HG02938 (cell line): Measurements from ENCODE around the gene RHOBTB1.

ENCODE experiments used
- ATAC-seq: cut with Tn5 transposase; IDR thresholded peaks from one replicate; pipeline ENCODE4 v1.9.1; 2021; ENCODE audit warnings: mild to moderate bottlenecking, moderate library complexity; ENCODE audit not compliant: unreplicated experiment

Gene RHOBTB1

DNA sequence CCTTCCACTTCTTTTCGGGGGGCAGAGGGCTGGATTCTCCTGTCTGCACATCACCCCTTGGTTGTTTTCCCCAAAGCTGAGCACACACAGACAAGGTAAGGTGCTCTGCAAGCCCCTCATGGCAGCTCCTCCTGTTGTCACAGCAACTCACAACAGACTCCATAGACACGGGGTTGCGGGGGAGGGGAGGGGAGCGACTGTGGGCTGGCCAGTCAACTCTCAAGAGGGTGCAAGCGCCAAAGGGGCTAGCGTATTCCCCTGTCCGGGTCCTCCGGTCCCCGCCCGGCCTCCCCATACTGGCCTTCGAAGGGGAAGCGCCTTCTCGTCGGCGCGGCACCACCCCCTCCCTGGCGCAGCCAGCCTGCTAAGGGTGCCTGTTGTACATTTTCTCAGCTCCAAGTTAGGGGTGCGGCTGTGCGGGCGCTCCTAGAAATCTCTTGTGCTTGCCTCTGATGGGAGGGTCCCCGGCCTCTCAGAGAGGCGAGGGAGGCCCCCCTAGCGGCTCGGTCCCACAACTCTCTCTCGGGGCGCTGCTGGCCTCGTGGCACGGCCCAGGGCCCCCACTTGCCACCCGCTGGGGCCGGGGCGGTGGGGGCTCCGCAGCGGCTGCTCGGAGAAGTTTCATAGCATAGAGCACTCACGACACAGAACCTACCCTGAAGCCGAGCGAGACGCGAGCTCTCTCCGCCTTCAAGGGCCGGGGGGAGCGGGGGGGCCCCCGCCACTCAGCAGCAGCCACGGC lies 498 bp downstream of the RHOBTB1 start:
- ATAC-seq: peak; percentile 27

GRCh38 chr10:60942788-60943315 lies 1.1 kb downstream of the RHOBTB1 start:
- peak; percentile 55 for ATAC-seq

- no peak for ATAC-seq
These were observed 1.7 kb downstream of the RHOBTB1 start for GRCh38 chr10:60942134-60942787.

GRCh38 chr10:60940446-60940845 lies 3.5 kb downstream of the RHOBTB1 start:
- no peak for ATAC-seq

DNA sequence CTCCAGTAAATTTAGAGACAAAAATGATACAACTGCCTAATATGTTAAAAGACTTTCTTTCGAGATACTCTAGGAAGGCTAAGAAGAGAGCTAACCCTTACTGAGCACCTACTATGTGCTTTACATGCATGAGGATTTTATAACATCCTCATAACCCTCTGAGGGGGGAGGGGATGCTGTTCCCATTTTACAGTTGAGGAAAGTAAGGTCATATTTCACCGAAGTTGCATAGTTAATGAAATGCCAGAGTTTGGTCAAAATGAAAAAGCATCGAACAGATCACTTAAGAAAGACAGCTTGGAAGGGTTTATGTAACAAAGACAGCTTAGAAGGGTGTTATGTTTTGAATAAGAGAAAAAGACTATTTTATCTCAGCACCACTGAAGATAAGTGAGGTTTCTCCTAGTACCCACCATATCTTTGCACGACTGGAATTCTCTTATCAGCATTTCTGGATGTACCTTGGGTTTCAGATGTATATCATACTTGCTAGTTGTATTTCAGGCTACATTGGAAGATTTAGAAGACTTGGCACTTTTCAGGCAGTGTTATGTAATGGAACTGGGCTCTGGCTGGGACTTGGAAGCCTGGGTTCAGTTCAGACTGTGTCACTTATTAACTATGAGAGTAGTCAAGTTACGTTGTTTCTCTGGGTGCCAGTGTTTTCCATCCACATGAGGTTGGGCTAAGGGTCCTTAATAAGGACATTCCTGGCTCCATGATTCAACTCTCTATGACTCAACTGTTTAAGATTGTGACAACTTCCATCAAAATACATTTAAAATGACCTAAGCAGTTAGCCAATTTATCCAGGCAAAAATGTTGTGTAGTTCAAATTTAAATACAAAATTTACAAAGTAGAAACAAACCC lies 6.0 kb downstream of the RHOBTB1 start:
- no peak for ATAC-seq

GRCh38 chr10:60937022-60937421 lies 7.0 kb downstream of the RHOBTB1 start:
- ATAC-seq: no peak

DNA sequence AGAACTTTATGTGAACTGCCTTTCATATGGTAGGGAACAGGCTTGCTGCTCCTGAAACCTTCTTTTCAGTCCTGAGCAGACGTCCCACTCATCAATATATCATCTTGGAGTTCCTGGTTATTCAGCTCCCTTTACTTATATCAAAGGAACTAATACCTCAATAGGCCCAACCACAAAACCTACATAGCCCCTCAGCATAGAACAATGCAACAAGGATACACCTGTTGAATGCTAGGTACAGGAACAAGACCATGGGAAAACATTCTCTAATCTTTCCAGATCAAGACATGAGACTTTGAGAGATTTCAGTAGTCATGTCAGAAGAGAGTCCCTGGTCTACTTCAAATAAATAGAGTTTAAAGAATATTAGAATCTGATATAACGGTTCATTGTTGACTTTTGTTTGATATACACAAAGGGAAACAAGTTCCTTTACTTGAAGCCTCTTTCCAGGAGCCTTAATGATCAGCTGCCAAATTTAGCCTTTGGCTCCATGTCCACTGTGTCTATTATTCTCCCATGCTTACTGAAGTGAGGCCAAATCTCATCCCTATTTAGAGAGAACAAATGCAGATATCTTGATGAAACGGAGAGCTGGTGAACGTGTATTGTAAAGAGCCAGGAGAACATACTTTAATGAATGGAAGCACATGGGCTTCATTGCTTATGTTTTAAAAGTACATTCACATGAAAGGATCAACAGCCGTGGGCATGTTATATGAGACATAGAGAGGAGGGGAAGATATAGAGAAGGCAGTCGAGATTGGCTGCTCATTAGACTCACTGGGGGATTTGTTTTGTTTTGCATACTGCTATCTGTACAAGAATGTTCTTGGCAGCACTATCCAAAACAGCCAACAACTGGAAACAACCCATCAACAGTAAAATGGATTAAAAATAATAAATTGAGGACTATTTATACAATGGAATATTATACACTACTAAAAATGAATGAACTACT lies 9.5 kb downstream of the RHOBTB1 start:
- no peak for ATAC-seq

- no peak for ATAC-seq
These were observed 11.2 kb downstream of the RHOBTB1 start for GRCh38 chr10:60932756-60933155.

GRCh38 chr10:60930237-60930636 lies 13.7 kb downstream of the RHOBTB1 start:
- no peak for ATAC-seq

- no peak for ATAC-seq
These were observed 22.4 kb downstream of the RHOBTB1 start for GRCh38 chr10:60921633-60922032.

DNA sequence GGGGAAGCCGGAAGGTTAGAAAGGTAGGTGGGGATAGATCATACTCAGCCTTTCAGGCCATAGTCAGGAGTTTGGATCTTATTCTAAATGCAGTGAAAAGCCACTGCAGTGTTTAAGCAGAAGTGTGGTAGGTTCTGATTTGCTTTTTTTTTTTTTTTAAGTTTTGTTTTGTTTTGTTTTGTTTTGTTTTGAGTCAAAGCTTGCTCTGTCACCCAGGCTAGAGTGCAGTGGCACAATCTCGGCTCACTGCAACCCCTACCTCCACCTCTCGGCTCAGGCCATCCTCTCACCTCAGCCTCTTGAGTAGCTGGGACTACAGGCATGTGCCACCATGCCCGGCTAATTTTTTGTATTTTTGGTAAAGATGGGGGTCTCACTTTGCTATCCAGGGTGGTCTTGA lies 23.5 kb downstream of the RHOBTB1 start:
- no peak for ATAC-seq

- no peak for ATAC-seq
These were observed 24.4 kb downstream of the RHOBTB1 start for GRCh38 chr10:60919551-60919950.

DNA sequence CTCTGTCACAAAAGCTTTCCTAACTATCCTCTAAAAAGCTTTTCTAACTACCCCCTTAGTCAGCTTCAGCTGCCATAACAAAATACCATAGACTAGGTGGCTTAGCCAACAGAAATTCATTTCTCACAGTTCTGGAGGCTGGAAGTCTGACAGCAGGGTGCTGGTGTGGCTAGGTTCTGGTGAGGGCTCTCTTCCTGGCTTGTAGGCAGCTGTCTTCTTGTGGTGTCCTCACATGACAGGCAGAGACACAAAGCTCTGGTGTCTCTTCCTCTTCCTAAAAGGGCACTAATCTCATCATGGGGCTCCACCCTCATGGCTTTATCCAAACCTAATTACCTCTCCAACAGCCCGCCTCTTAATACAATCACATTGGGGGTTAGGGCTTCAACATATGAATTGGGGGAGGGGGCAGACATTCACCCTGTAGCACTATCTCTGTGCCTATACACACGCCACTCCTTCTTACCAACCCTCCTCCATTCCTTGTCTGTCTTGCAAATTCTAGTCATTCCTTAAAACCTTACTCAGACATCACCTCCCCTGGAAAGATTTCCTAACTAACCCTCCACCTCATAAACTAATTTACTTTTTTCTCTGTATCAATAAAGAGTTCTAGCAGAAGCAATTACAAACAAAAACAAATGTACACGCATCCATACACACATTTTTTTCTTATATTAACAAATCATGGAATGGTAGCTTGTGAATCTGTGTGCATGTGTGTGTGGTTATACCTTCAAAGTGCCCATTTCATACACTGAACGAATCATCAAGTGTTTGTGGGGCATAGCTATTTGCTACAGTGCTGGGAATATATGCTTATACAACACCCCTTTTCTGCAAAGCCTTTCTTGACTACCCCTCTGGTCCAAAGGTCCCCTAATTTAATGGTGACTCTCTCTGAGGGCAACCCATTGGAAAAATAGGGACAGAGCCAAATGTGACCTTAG lies 26.4 kb downstream of the RHOBTB1 start:
- no peak for ATAC-seq

- ATAC-seq: no peak
These were observed 28.0 kb downstream of the RHOBTB1 start for GRCh38 chr10:60916025-60916424.

DNA sequence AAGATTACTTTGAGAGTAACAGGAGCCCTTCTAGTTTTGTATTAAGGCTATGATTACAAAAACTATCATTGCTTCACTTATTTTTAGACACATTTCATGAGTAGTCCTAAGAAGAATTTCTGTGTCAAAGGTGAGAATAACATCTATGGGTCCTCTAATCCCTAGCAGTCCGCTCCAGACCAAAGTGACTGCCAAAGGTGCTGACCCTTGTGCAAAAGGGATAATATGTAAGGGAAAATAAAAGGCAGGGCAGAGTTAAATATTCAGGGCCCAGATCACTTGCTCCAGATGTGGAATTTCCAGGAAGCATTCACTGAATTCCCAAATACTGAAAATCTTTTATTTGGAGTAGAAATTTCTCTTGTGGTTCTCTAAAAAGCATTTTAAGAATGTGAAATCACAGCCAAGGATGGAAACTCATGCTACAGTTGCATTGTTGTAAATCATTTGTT lies 29.3 kb downstream of the RHOBTB1 start:
- no peak for ATAC-seq

- ATAC-seq: no peak
These were observed 30.3 kb downstream of the RHOBTB1 start for GRCh38 chr10:60913657-60914056.

DNA sequence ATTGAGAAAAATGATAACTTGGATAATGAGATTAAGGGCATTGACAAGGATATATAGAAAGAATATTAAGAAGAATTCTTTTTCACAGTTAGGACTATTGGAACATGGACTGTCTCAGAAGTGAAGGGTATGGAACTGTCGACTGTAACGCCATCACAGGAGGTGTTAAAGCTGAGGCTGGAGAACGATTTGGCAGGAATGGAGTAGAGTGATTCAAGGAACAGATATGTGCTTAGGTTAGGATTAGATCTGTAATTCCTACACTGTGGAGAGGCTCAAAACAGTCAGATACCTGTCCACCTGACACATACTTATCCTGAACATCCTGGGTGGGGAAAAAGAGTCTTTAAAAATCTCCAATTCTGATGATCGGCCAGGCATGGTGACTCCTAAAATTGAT lies 30.9 kb downstream of the RHOBTB1 start:
- ATAC-seq: no peak

- ATAC-seq: no peak
These were observed 32.3 kb downstream of the RHOBTB1 start for GRCh38 chr10:60911715-60912114.

DNA sequence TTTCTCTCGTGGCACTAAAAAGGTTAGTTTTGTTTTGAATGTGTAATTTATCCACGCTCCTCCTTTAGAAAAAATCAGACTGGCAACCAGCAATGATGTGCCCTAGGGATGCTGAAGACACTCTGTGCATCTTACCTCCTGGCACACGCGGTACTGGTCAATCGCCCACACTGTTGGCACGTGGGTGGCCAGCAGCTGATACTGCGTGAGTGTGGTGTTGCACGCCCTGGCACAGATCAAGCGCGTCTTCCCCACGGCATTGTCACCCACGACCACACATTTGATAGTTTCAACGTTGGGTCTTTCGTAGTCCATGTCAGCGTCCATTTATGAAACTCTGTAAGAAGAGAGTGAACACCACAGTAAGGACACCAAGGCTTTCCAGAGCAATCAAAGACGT lies 32.8 kb downstream of the RHOBTB1 start:
- no peak for ATAC-seq
